Ovary (tissue), 9 donors: Measurements from ENCODE around the gene PPP4C. TPM values are rescaled to one million over a fixed set of nuclear protein-coding genes. Genes with fewer than 3 reads are reported as not detected.

Experiments used
- DNase-seq, 5 donors: peaks; one replicate each; pipeline ENCODE4 v3.0.0-alpha.2; 2019 to 2020
- H3K27ac ChIP-seq, 2 donors: fragments of 200-600 bp; one replicate each; pipeline versions ENCODE4 v1.5.1 to v1.8.0; 2019 to 2022
- H3K27me3 ChIP-seq: fragments of 200-600 bp; one replicate; pipeline ENCODE4 v1.8.0; 2022
- H3K36me3 ChIP-seq: fragments of 200-600 bp; sonication (generic); one replicate; pipeline ENCODE4 v1.5.1; 2019
- H3K4me1 ChIP-seq: one replicate; pipeline ENCODE4 v1.8.1; 2013; ENCODE audit warnings: mild to moderate bottlenecking, moderate library complexity; ENCODE audit not compliant: insufficient read depth
- H3K4me3 ChIP-seq: fragments of 200-600 bp; sonication (generic); one replicate; pipeline ENCODE4 v1.5.1; 2017
- H3K9me3 ChIP-seq, 2 donors: fragments of 200-600 bp in 1 of 2; sonication (generic) in 1 of 2; one replicate each; pipeline versions ENCODE4 v1.5.1 to v1.8.1; 2013 to 2019; ENCODE audit warnings: mild to moderate bottlenecking in 1 of 2, moderate library complexity in 1 of 2
- EP300 ChIP-seq: sonication (generic); formaldehyde crosslinking; IDR thresholded peaks from one replicate; pipeline ENCODE4 v1.6.1; 2017; ENCODE audit warnings: antibody characterized with exemption
- POLR2A ChIP-seq: fragments of 450-650 bp; IDR thresholded peaks from one replicate; pipeline ENCODE4 v1.6.1; 2017; ENCODE audit warnings: antibody characterized with exemption, mild to moderate bottlenecking, moderate library complexity
- WGBS, 3 donors: extraction: QIAGEN DNeasy Blood & Tissue Kit in 1 of 3; methylation state at CpG; one replicate each; pipeline versions ENCODE4 v1.1.5 to v1.1.7; 2013 to 2017; 5-methylcytosine and 5-hydroxymethylcytosine counted together
- intact Hi-C, 4 donors: fragments of 100-400 bp; cut with DNase I; formaldehyde crosslinking; loops; one replicate each; pipeline versions ENCODE4 v1.11.0 to v1.15.1; 2022 to 2023
- polyA plus RNA-seq, 2 donors: library from polyadenylated mRNA; stranded (reverse); fragments of 200-250 nt in 1 of 2; fragments of 350-450 nt in 1 of 2; fragmentation: Illumina TruSeq in 1 of 2; extraction: RNeasy Lipid Tissue Mini Kit (QIAGEN cat#74804) in 1 of 2; gene quantifications; one replicate each; pipeline ENCODE4 v1.2.3, GENCODE V29; 2013 to 2014
- total RNA-seq, 7 donors: library from RNA; depleted of rRNA in 2 of 7; stranded (reverse); fragments of >200 nt in 2 of 7; fragmentation: NEBNext Ultra II Directional in 3 of 7; extraction: Animal tissue kit (Norgen Biotek cat#: 25700) in 3 of 7; gene quantifications; one replicate each; pipeline versions ENCODE4 v1.1.0 to v1.2.4, GENCODE V29; 2016 to 2023
- TF ChIP-seq, protein P1 (sequence below), 3 donors: fragments of 450-650 bp in 2 of 3; fragments of 200-600 bp in 1 of 3; IDR thresholded peaks; one replicate each; pipeline versions ENCODE4 v1.5.1 to v1.8.0; 2016 to 2022; ENCODE audit warnings: antibody characterized with exemption in 3 of 3, mild to moderate bottlenecking in 1 of 3
- donor health status: DM: no; HTN: no; CAD: no; lungs with moderate emphysema.
- donor health status: DM: no; HTN: no; CAD: no.
- donor health status: Bipolar disorder and iron deficiency.
- donor health status: DM: yes; HTN: yes; CAD: no.
- donor health status: DM: no; HTN: no; CAD: no.
- donor health status: DM: yes; HTN: yes; CAD: no.

Gene PPP4C
- total and polyA plus RNA-seq, 9 donors = 13.7 to 58.8 (median 49.1) TPM

GRCh38 chr16:30046178-30046577 lies 29.6 kb upstream of the PPP4C start:
- Histone ChIP-seq H3K36me3 (no peaks in the 10 kb centered on the region), H3K27ac (no peak overlapping the region), H3K4me1 (no peaks in the 10 kb centered on the region), H3K4me3 (no peak overlapping the region), H3K27me3 (no peaks in the 10 kb centered on the region), H3K9me3 (no peaks in the 10 kb centered on the region)
- no peak for DNase-seq
- intact Hi-C loops = no loop called here
- no peak for TF ChIP-seq EP300
- no peak for TF ChIP-seq POLR2A
- TF ChIP-seq, protein P1, sequence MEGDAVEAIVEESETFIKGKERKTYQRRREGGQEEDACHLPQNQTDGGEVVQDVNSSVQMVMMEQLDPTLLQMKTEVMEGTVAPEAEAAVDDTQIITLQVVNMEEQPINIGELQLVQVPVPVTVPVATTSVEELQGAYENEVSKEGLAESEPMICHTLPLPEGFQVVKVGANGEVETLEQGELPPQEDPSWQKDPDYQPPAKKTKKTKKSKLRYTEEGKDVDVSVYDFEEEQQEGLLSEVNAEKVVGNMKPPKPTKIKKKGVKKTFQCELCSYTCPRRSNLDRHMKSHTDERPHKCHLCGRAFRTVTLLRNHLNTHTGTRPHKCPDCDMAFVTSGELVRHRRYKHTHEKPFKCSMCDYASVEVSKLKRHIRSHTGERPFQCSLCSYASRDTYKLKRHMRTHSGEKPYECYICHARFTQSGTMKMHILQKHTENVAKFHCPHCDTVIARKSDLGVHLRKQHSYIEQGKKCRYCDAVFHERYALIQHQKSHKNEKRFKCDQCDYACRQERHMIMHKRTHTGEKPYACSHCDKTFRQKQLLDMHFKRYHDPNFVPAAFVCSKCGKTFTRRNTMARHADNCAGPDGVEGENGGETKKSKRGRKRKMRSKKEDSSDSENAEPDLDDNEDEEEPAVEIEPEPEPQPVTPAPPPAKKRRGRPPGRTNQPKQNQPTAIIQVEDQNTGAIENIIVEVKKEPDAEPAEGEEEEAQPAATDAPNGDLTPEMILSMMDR (IDR thresholded peaks at IDR 0.05) = no peak
- WGBS, 3 donors = 57 to 76% (median 59%) methylated on average over 8 of the region's 8 CpGs

DNA sequence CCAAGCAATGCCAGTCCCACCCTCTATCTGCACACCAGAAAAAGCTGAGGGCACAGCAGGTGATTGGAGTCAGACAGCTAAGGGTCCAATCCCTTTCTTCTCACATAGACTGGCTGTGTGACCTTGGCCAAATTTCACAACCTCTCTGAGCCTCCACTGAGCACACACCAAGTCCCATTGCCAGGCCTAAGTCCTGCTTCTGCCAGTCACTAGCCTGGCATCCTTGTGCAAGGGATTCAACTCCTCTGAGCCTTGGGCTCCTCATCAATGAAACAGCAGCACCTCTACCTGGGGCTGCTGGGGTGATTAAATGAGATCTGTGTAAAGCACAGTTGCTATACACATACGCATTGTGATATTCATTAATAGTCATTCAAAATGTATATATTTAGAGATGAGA lies 29.2 kb upstream of the PPP4C start:
- no peaks in the 10 kb centered on the region for H3K4me1 ChIP-seq
- TF ChIP-seq EP300 = no peak
- TF ChIP-seq, protein P1 (IDR thresholded peaks at IDR 0.05) = no peak
- TF ChIP-seq POLR2A = no peak
- H3K36me3 ChIP-seq = no peaks in the 10 kb centered on the region
- no peak overlapping the region for H3K27ac ChIP-seq
- H3K9me3 ChIP-seq = no peaks in the 10 kb centered on the region
- no peaks in the 10 kb centered on the region for H3K27me3 ChIP-seq
- intact Hi-C loops = no loop called here
- DNase-seq = no peak
- WGBS, 3 donors = 85 to 94% (median 88%) methylated on average over 1 of the region's 1 CpG
- no peak overlapping the region for H3K4me3 ChIP-seq

DNA sequence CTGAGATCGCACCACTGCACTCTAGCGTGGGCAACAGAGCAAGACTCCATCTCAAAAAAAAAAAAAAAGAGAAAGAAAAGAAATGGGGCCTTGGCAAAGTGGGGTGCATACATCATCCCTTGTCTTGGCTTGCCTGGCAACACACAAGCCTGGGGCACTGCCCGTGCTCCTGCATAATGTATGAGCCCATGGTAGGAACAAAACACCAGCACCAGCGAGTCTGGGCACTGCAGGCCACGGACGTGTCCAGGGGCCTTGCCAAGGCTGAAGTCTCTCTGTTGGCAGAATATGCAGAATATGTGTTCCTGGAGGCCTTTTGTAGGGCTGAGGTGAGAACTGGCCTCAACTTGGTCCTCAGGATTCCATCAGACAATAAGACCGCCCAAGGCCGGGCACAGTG lies 25.9 kb upstream of the PPP4C start:
- TF ChIP-seq EP300 (no peak), POLR2A (no peak)
- TF ChIP-seq, protein P1 (IDR thresholded peaks at IDR 0.05) = no peak
- no peak overlapping the region for H3K27ac ChIP-seq
- intact Hi-C loops = loop anchor here in 1 of 4 donors (10.0 kb wide), 1 partner anchor 485 kb away; the partner anchor contains the start of gene ZNF747
- no peaks in the 10 kb centered on the region for H3K9me3 ChIP-seq
- H3K36me3 ChIP-seq = no peaks in the 10 kb centered on the region
- 87 to 94% (median 91%) methylated on average over 8 of the region's 8 CpGs for WGBS, 3 donors
- DNase-seq = no peak
- peaks cover 3% of the 10 kb centered on the region for H3K4me1 ChIP-seq
- no peak overlapping the region for H3K4me3 ChIP-seq
- H3K27me3 ChIP-seq = no peaks in the 10 kb centered on the region

DNA sequence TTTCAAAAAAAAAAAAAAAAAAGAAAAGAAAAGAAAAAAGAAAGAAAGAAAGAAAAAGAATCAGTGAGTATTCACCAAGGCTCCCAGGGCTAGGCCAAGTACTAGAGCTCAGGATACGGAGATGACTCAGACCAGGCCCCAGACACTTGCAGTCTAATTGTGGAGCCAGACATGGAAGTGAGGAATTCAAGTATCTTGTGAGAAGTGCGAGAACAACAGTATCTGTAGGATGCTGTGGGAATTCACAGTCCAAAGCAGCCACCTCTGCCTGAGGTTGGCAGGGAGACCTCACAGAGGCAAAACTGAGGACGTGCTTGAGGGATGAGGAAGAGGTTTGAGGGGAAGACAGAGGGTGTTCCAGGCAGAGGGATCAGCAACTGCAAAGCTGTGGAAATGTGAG lies 24.3 kb upstream of the PPP4C start:
- DNase-seq = no peak
- WGBS, 3 donors = 73 to 84% (median 74%) methylated on average over 3 of the region's 3 CpGs
- no peaks in the 10 kb centered on the region for H3K27me3 ChIP-seq
- peaks cover 3% of the 10 kb centered on the region for H3K4me1 ChIP-seq
- no peaks in the 10 kb centered on the region for H3K36me3 ChIP-seq
- intact Hi-C loops = loop anchor here in 1 of 4 donors (10.0 kb wide), 1 partner anchor 483 kb away; the partner anchor contains the start of gene ZNF747
- no peaks in the 10 kb centered on the region for H3K9me3 ChIP-seq
- no peak overlapping the region for H3K4me3 ChIP-seq
- TF ChIP-seq, protein P1 (IDR thresholded peaks at IDR 0.05) = no peak
- TF ChIP-seq EP300 (no peak), POLR2A (no peak)
- no peak overlapping the region for H3K27ac ChIP-seq
